ENCODE data around the gene IFT22. TPM values are rescaled to one million over a fixed set of nuclear protein-coding genes. Genes with fewer than 3 reads are reported as not detected.

IFT22 gene
- total RNA-seq, 1 experiment from 2014 or later = 13.2 TPM

GRCh38 chr7:101342892-101343291, 21.3 kb upstream of the IFT22 start:
- CTCF ChIA-PET = no interaction called here
- no peak overlapping the region for H3K27ac Mint-ChIP-seq (ENCODE audit: unreplicated experiment)
- no peaks in the 10 kb centered on the region for H3K9me3 Mint-ChIP-seq (ENCODE audit: low read depth, unreplicated experiment)
- no peaks in the 10 kb centered on the region for H3K36me3 Mint-ChIP-seq (ENCODE audit: insufficient read depth, unreplicated experiment)
- no peaks in the 10 kb centered on the region for H3K4me1 Mint-ChIP-seq (ENCODE audit: low read depth, unreplicated experiment)
- BruUV-seq (replicated peaks) = no TSS peak
- intact Hi-C loops (cut with micrococcal nuclease; ENCODE audit: unreplicated experiment) = no loop called here
- DNase-seq = no peak
- no peak for TF ChIP-seq CTCF (IDR thresholded peaks at IDR 0.05; ENCODE audit: unreplicated experiment)
- H3K27me3 Mint-ChIP-seq (ENCODE audit: unreplicated experiment) = peaks cover 30% of the 10 kb centered on the region
- H3K4me3 Mint-ChIP-seq (ENCODE audit: low read depth, unreplicated experiment) = no peak overlapping the region

GRCh38 chr7:101340379-101340778, 18.8 kb upstream of the IFT22 start:
- intact Hi-C loops (cut with micrococcal nuclease; ENCODE audit: unreplicated experiment) = no loop called here
- Mint-ChIP-seq H3K4me3 (ENCODE audit: low read depth, unreplicated experiment) (no peak overlapping the region), H3K27ac (ENCODE audit: unreplicated experiment) (no peak overlapping the region), H3K27me3 (ENCODE audit: unreplicated experiment) (peaks cover 30% of the 10 kb centered on the region), H3K36me3 (ENCODE audit: insufficient read depth, unreplicated experiment) (no peaks in the 10 kb centered on the region), H3K4me1 (ENCODE audit: low read depth, unreplicated experiment) (no peaks in the 10 kb centered on the region), H3K9me3 (ENCODE audit: low read depth, unreplicated experiment) (no peaks in the 10 kb centered on the region)
- CTCF ChIA-PET = no interaction called here
- no peak for TF ChIP-seq CTCF (IDR thresholded peaks at IDR 0.05; ENCODE audit: unreplicated experiment)
- BruUV-seq (replicated peaks) = no TSS peak
- no peak for DNase-seq

- Mint-ChIP-seq H3K9me3 (ENCODE audit: low read depth, unreplicated experiment) (no peaks in the 10 kb centered on the region), H3K4me1 (ENCODE audit: low read depth, unreplicated experiment) (no peaks in the 10 kb centered on the region), H3K4me3 (ENCODE audit: low read depth, unreplicated experiment) (no peak overlapping the region), H3K27ac (ENCODE audit: unreplicated experiment) (no peak overlapping the region), H3K27me3 (ENCODE audit: unreplicated experiment) (no peaks in the 10 kb centered on the region), H3K36me3 (ENCODE audit: insufficient read depth, unreplicated experiment) (no peaks in the 10 kb centered on the region)
- no TSS peak for BruUV-seq (replicated peaks)
- no peak for DNase-seq
- intact Hi-C loops (cut with micrococcal nuclease; ENCODE audit: unreplicated experiment) = no loop called here
- no peak for TF ChIP-seq CTCF (IDR thresholded peaks at IDR 0.05; ENCODE audit: unreplicated experiment)
- CTCF ChIA-PET = no interaction called here
Measured at GRCh38 chr7:101333912-101334311, 12.3 kb upstream of the IFT22 start.

- no TSS peak for BruUV-seq (replicated peaks)
- H3K4me3 Mint-ChIP-seq (ENCODE audit: low read depth, unreplicated experiment) = no peak overlapping the region
- no peaks in the 10 kb centered on the region for H3K27me3 Mint-ChIP-seq (ENCODE audit: unreplicated experiment)
- CTCF ChIA-PET = interaction anchor here (0.7 to 1.2 kb wide), 2 partner anchors 10 to 867 kb away, joined by 3 to 5 read pairs; partner anchors contain the start of gene IFT22
- no peak for TF ChIP-seq CTCF (IDR thresholded peaks at IDR 0.05; ENCODE audit: unreplicated experiment)
- H3K4me1 Mint-ChIP-seq (ENCODE audit: low read depth, unreplicated experiment) = no peaks in the 10 kb centered on the region
- no peak for DNase-seq
- H3K27ac Mint-ChIP-seq (ENCODE audit: unreplicated experiment) = no peak overlapping the region
- intact Hi-C loops (cut with micrococcal nuclease; ENCODE audit: unreplicated experiment) = no loop called here
- H3K9me3 Mint-ChIP-seq (ENCODE audit: low read depth, unreplicated experiment) = no peaks in the 10 kb centered on the region
- no peaks in the 10 kb centered on the region for H3K36me3 Mint-ChIP-seq (ENCODE audit: insufficient read depth, unreplicated experiment)
Measured at GRCh38 chr7:101332026-101332425, 10.4 kb upstream of the IFT22 start.

Data from Calu3 (cell line).